Neural progenitor cell (in vitro differentiated cells): ENCODE data around the gene INPP4B. TPM values are rescaled to one million over a fixed set of nuclear protein-coding genes. Genes with fewer than 3 reads are reported as not detected.

Experiments
- DNase-seq: peaks from one replicate; pipeline ENCODE4 v3.0.0-alpha.2; 2016; ENCODE audit warnings: low spot score
- H2AFZ ChIP-seq: fragments of 200-600 bp; sonication (generic); replicated peaks from 2 replicates; pipeline ENCODE4 v1.6.1; 2016; ENCODE audit warnings: antibody characterized with exemption
- H3F3A ChIP-seq: fragments of 200-600 bp; sonication (generic); 2 replicates; pipeline ENCODE4 v1.6.1; 2016; ENCODE audit warnings: antibody characterized with exemption, low read depth
- H3K27ac ChIP-seq: fragments of 200-600 bp; sonication (generic); 2 replicates; pipeline ENCODE4 v1.5.1; 2016; ENCODE audit warnings: mild to moderate bottlenecking
- H3K27me3 ChIP-seq: fragments of 200-600 bp; sonication (generic); 2 replicates; pipeline ENCODE4 v1.6.1; 2016; ENCODE audit warnings: mild to moderate bottlenecking, moderate library complexity
- H3K36me3 ChIP-seq: fragments of 200-600 bp; sonication (generic); 2 replicates; pipeline ENCODE4 v1.5.1; 2016
- H3K4me1 ChIP-seq: fragments of 200-600 bp; sonication (generic); 2 replicates; pipeline ENCODE4 v1.6.1; 2016; ENCODE audit warnings: mixed run types
- H3K4me2 ChIP-seq: fragments of 200-600 bp; sonication (generic); 2 replicates; pipeline ENCODE4 v1.6.1; 2016
- H3K4me3 ChIP-seq: fragments of 200-600 bp; sonication (generic); 2 replicates; pipeline ENCODE4 v1.5.1; 2016
- H3K79me2 ChIP-seq: fragments of 200-600 bp; sonication (generic); 2 replicates; pipeline ENCODE4 v1.6.1; 2016; ENCODE audit warnings: low read depth
- H3K9ac ChIP-seq: fragments of 200-600 bp; sonication (generic); 2 replicates; pipeline ENCODE4 v1.6.1; 2016
- H3K9me3 ChIP-seq: fragments of 200-600 bp; sonication (generic); 2 replicates; pipeline ENCODE4 v1.5.1; 2016; ENCODE audit warnings: low read depth
- H4K20me1 ChIP-seq: fragments of 200-600 bp; sonication (generic); 2 replicates; pipeline ENCODE4 v1.6.1; 2016; ENCODE audit warnings: low read depth
- H3K27ac Mint-ChIP-seq: 3 replicates; pipeline ENCODE4 v1.8.0; 2021; ENCODE audit warnings: mixed read lengths
- H3K27me3 Mint-ChIP-seq: 2 replicates; pipeline ENCODE4 v1.8.0; 2022; ENCODE audit warnings: low read depth, mild to moderate bottlenecking, inconsistent platforms, moderate library complexity, mixed read lengths; ENCODE audit not compliant: insufficient read depth
- H3K36me3 Mint-ChIP-seq: 3 replicates; pipeline ENCODE4 v1.8.0; 2021; ENCODE audit warnings: mixed read lengths
- H3K4me1 Mint-ChIP-seq: 3 replicates; pipeline ENCODE4 v1.8.0; 2021; ENCODE audit warnings: mixed read lengths
- H3K4me3 Mint-ChIP-seq: 3 replicates; pipeline ENCODE4 v1.8.0; 2021; ENCODE audit warnings: mild to moderate bottlenecking, moderate library complexity, mixed read lengths
- H3K9me3 Mint-ChIP-seq: 3 replicates; pipeline ENCODE4 v1.8.0; 2020; ENCODE audit warnings: mixed read lengths
- CTCF ChIP-seq: fragments of 200-600 bp; sonication (generic); IDR thresholded peaks from 2 replicates; pipeline ENCODE4 v1.5.1; 2017; ENCODE audit warnings: antibody characterized with exemption, mild to moderate bottlenecking
- EZH2 ChIP-seq: fragments of 200-600 bp; sonication (generic); IDR thresholded peaks from 2 replicates; pipeline ENCODE4 v1.6.1; 2017; ENCODE audit warnings: antibody characterized with exemption, mild to moderate bottlenecking, moderate library complexity
- EZH2phosphoT487 ChIP-seq: fragments of 200-600 bp; sonication (generic); IDR thresholded peaks from 2 replicates; pipeline ENCODE4 v1.6.1; 2017; ENCODE audit warnings: antibody characterized with exemption
- total RNA-seq: library from RNA; depleted of rRNA; stranded (reverse); fragments of >200 nt; gene quantifications from 2 replicates; pipeline ENCODE4 v1.2.3, GENCODE V29; 2015; ENCODE audit warnings: low replicate concordance

The INPP4B gene
- total RNA-seq, 1 donor from 2014 or later: 1.3 TPM

- Mint-ChIP-seq H3K27ac (no peak overlapping the region), H3K4me3 (peak overlapping the region; percentile 91), H3K27me3 (peaks cover 17% of the 10 kb centered on the region), H3K4me1 (no peaks in the 10 kb centered on the region), H3K36me3 (no peaks in the 10 kb centered on the region), H3K9me3 (no peaks in the 10 kb centered on the region)
- DNase-seq: no peak
- Histone ChIP-seq H4K20me1 (peaks cover 5% of the 10 kb centered on the region), H3K9ac (no peak overlapping the region), H3K9me3 (no peaks in the 10 kb centered on the region), H3K4me1 (no peaks in the 10 kb centered on the region), H2AFZ (no peak overlapping the region), H3K4me2 (no peak overlapping the region), H3F3A (peaks cover 6% of the 10 kb centered on the region), H3K79me2 (no peaks in the 10 kb centered on the region), H3K27me3 (peaks cover 80% of the 10 kb centered on the region), H3K27ac (no peak overlapping the region), H3K36me3 (no peaks in the 10 kb centered on the region), H3K4me3 (no peak overlapping the region)
- TF ChIP-seq EZH2 (no peak), EZH2phosphoT487 (no peak), CTCF (no peak)
These were observed 1.3 kb downstream of the INPP4B start for GRCh38 chr4:142844782-142845181.

GRCh38 chr4:142840516-142841123, 5.5 kb downstream of the INPP4B start:
- H3K79me2 ChIP-seq: no peaks in the 10 kb centered on the region
- peaks cover 38% of the 10 kb centered on the region for H3K27me3 ChIP-seq
- H3K27ac Mint-ChIP-seq: no peak overlapping the region
- H3K4me1 Mint-ChIP-seq: no peaks in the 10 kb centered on the region
- TF ChIP-seq EZH2: no peak
- TF ChIP-seq EZH2phosphoT487: no peak
- peak; percentile 78 for TF ChIP-seq CTCF
- H3K4me1 ChIP-seq: no peaks in the 10 kb centered on the region
- no peaks in the 10 kb centered on the region for H3K36me3 ChIP-seq
- H3K36me3 Mint-ChIP-seq: no peaks in the 10 kb centered on the region
- H3K4me3 Mint-ChIP-seq: no peak overlapping the region
- no peaks in the 10 kb centered on the region for H3K9me3 Mint-ChIP-seq
- peaks cover 6% of the 10 kb centered on the region for H3F3A ChIP-seq
- H3K27ac ChIP-seq: no peak overlapping the region
- no peak overlapping the region for H2AFZ ChIP-seq
- H3K27me3 Mint-ChIP-seq: peaks cover 10% of the 10 kb centered on the region
- no peaks in the 10 kb centered on the region for H3K9me3 ChIP-seq
- H3K4me2 ChIP-seq: no peak overlapping the region
- peak; percentile 51 for DNase-seq
- H3K4me3 ChIP-seq: no peak overlapping the region
- H3K9ac ChIP-seq: no peak overlapping the region
- H4K20me1 ChIP-seq: no peaks in the 10 kb centered on the region

- H3F3A ChIP-seq: peaks cover 6% of the 10 kb centered on the region
- H3K27ac Mint-ChIP-seq: no peak overlapping the region
These were observed 7.3 kb downstream of the INPP4B start for GRCh38 chr4:142838778-142839177.

More at GRCh38 chr4:142838778-142839177, 7.3 kb downstream of the INPP4B start:
- H3K27ac ChIP-seq: no peak overlapping the region
- H3K4me1 ChIP-seq: no peaks in the 10 kb centered on the region
- no peaks in the 10 kb centered on the region for H3K36me3 ChIP-seq
- Mint-ChIP-seq H3K36me3 (no peaks in the 10 kb centered on the region), H3K4me3 (no peak overlapping the region), H3K27me3 (peaks cover 3% of the 10 kb centered on the region), H3K4me1 (peaks cover 2% of the 10 kb centered on the region), H3K9me3 (no peaks in the 10 kb centered on the region)
- no peak overlapping the region for H2AFZ ChIP-seq
- H3K4me2 ChIP-seq: no peak overlapping the region
- TF ChIP-seq CTCF (no peak), EZH2phosphoT487 (no peak), EZH2 (no peak)
- H3K27me3 ChIP-seq: peaks cover 20% of the 10 kb centered on the region
- no peaks in the 10 kb centered on the region for H3K79me2 ChIP-seq
- no peak overlapping the region for H3K9ac ChIP-seq
- H3K4me3 ChIP-seq: no peak overlapping the region
- no peaks in the 10 kb centered on the region for H3K9me3 ChIP-seq
- DNase-seq: no peak
- no peaks in the 10 kb centered on the region for H4K20me1 ChIP-seq
